PC-3 (cell line): ENCODE results near the gene BOLA3. TPM values are rescaled to one million over a fixed set of nuclear protein-coding genes. Genes with fewer than 3 reads are reported as not detected.
"Not testable (repeated sequence)": the region's sequence is repeated elsewhere in the genome, so short reads cannot be mapped to it uniquely, and the experiment has no call there.

Experiments used
- ATAC-seq: fragments of 200-7000 bp; cut with Tn5 transposase; 2 replicates; pipeline ENCODE4 v1.9.1; 2020; ENCODE audit warnings: mild to moderate bottlenecking, moderate library complexity
- BruUV-seq: library from RNA; stranded (reverse); fragments of 400-500 nt; replicated peaks from 2 replicates; lab custom pipeline; 2021; lab: Mats Ljungman, UMichigan
- CTCF ChIA-PET: fragments of 300-600 bp; sonication (Branson Sonifier 250); formaldehyde crosslinking; loops from one replicate; lab custom pipeline; 2022; ENCODE audit warnings: antibody characterized with exemption; lab: Charles Lee
- POLR2A ChIA-PET: fragments of 300-600 bp; sonication (Branson Sonifier 250); formaldehyde crosslinking; loops from one replicate; lab custom pipeline; 2022; ENCODE audit warnings: antibody characterized with exemption; ENCODE audit not compliant: unreplicated experiment; lab: Charles Lee
- DNase-seq: peaks from one replicate; pipeline ENCODE4 v3.0.0-alpha.2; 2015
- H2AFZ ChIP-seq: fragments of 300-600 bp; sonication (generic); 2 replicates; pipeline ENCODE4 v1.6.0; 2016; ENCODE audit warnings: antibody characterized with exemption, low read length
- H3F3A ChIP-seq: fragments of 300-600 bp; sonication (generic); one replicate; pipeline ENCODE4 v1.6.0; 2017; ENCODE audit warnings: antibody characterized with exemption, low read length, control low read depth, mild to moderate bottlenecking; ENCODE audit not compliant: unreplicated experiment
- H3K27ac ChIP-seq: fragments of 300-600 bp; sonication (generic); 2 replicates; pipeline ENCODE4 v1.5.1; 2016; ENCODE audit warnings: mild to moderate bottlenecking, low read length
- H3K27me3 ChIP-seq: fragments of 300-600 bp; sonication (generic); 2 replicates; pipeline ENCODE4 v1.6.1; 2016; ENCODE audit warnings: low read length, mixed read lengths
- H3K36me3 ChIP-seq: fragments of 300-600 bp; sonication (generic); 2 replicates; pipeline ENCODE4 v1.6.1; 2016; ENCODE audit warnings: low read depth, mixed run types, low read length, mixed read lengths
- H3K4me1 ChIP-seq: fragments of 300-600 bp; sonication (generic); 2 replicates; pipeline ENCODE4 v1.5.1; 2016; ENCODE audit warnings: low read length; ENCODE audit not compliant: insufficient read depth
- H3K4me2 ChIP-seq: fragments of 300-600 bp; sonication (generic); 2 replicates; pipeline ENCODE4 v1.6.0; 2016; ENCODE audit warnings: low read length
- H3K4me3 ChIP-seq: fragments of 300-600 bp; sonication (generic); 2 replicates; pipeline ENCODE4 v1.5.1; 2016; ENCODE audit warnings: mild to moderate bottlenecking, low read length, mixed read lengths
- H3K79me2 ChIP-seq: fragments of 300-600 bp; sonication (generic); 2 replicates; pipeline ENCODE4 v1.6.1; 2017; ENCODE audit warnings: low read length, mixed read lengths
- H3K9ac ChIP-seq: fragments of 300-600 bp; sonication (generic); 2 replicates; pipeline ENCODE4 v1.6.0; 2016; ENCODE audit warnings: mild to moderate bottlenecking, low read length
- H3K9me2 ChIP-seq: fragments of 300-600 bp; sonication (generic); replicated peaks from 2 replicates; pipeline ENCODE4 v1.6.1; 2016; ENCODE audit warnings: mixed run types, low read length, mixed read lengths
- H3K9me3 ChIP-seq: fragments of 300-600 bp; sonication (generic); 2 replicates; pipeline ENCODE4 v1.6.1; 2016; ENCODE audit warnings: low read length, mixed read lengths
- H4K20me1 ChIP-seq: fragments of 300-600 bp; sonication (generic); 2 replicates; pipeline ENCODE4 v1.6.1; 2016; ENCODE audit warnings: low read length, mixed read lengths
- CTCF ChIP-seq: fragments of 300-600 bp; sonication (generic); conservative IDR thresholded peaks from 2 replicates; pipeline ENCODE4 v1.5.1; 2017; ENCODE audit warnings: antibody characterized with exemption, low read depth, mild to moderate bottlenecking, low read length
- EZH2 ChIP-seq: fragments of 300-600 bp; sonication (generic); IDR thresholded peaks from one replicate; pipeline ENCODE4 v1.6.1; 2017; ENCODE audit warnings: antibody characterized with exemption, mild to moderate bottlenecking, low read length; ENCODE audit not compliant: unreplicated experiment
- EZH2phosphoT487 ChIP-seq: fragments of 300-600 bp; sonication (generic); IDR thresholded peaks from 2 replicates; pipeline ENCODE4 v1.6.1; 2018; ENCODE audit warnings: mild to moderate bottlenecking, antibody characterized with exemption, low read length, borderline replicate concordance
- intact Hi-C: fragments of 100-400 bp; cut with micrococcal nuclease; formaldehyde crosslinking; loops from 2 replicates; pipeline ENCODE4 v1.9.0; 2023
- total RNA-seq: library from RNA; depleted of rRNA; stranded (reverse); fragments of >200 nt; gene quantifications from 2 replicates; pipeline ENCODE4 v1.2.3, GENCODE V29; 2014

The BOLA3 gene
- total RNA-seq, 1 experiment from 2014 or later = 104 TPM

- H2AFZ ChIP-seq = no peak overlapping the region
- CTCF ChIA-PET = no interaction called here
- peak; percentile 55; the same call in 1 of the 2 replicates for ATAC-seq
Measured at GRCh38 chr2:74130211-74130995, 17.3 kb downstream of the BOLA3 start.

GRCh38 chr2:74128206-74128605 lies 19.5 kb downstream of the BOLA3 start:
- peaks cover 6% of the 10 kb centered on the region; the same call in 1 of the 2 replicates for H3K4me1 ChIP-seq
- H3K79me2 ChIP-seq = no peaks in the 10 kb centered on the region
- H2AFZ ChIP-seq = no peak overlapping the region
- no peaks in the 10 kb centered on the region for H3K9me3 ChIP-seq
- no peak overlapping the region for H3K4me2 ChIP-seq
- H3K4me3 ChIP-seq = no peak overlapping the region
- H3K9ac ChIP-seq = no peak overlapping the region
- ChIA-PET CTCF (interaction anchor here (0.6 kb wide), 1 partner anchor 362 kb away, joined by 3 read pairs; no protein-coding TSS in a partner anchor), POLR2A (no interaction called here)
- no peaks in the 10 kb centered on the region for H3K36me3 ChIP-seq
- BruUV-seq = no TSS peak
- intact Hi-C loops = no loop called here
- no peak overlapping the region for H3K27ac ChIP-seq
- H3K27me3 ChIP-seq = no peaks in the 10 kb centered on the region
- H4K20me1 ChIP-seq = no peaks in the 10 kb centered on the region
- ATAC-seq = no peak
- no peak for TF ChIP-seq EZH2phosphoT487
- TF ChIP-seq CTCF = no peak
- H3K9me2 ChIP-seq = no peaks in the 10 kb centered on the region
- no peaks in the 10 kb centered on the region for H3F3A ChIP-seq
- DNase-seq = no peak

More at GRCh38 chr2:74130211-74130995, 17.3 kb downstream of the BOLA3 start:
- H3K4me2 ChIP-seq = no peak overlapping the region
- BruUV-seq = no TSS peak
- no peak overlapping the region for H3K27ac ChIP-seq
- DNase-seq = peak; percentile 51
- peaks cover 6% of the 10 kb centered on the region; the same call in 1 of the 2 replicates for H3K4me1 ChIP-seq
- H3K9me3 ChIP-seq = no peaks in the 10 kb centered on the region
- no peaks in the 10 kb centered on the region for H3K9me2 ChIP-seq
- no peaks in the 10 kb centered on the region for H4K20me1 ChIP-seq
- no peaks in the 10 kb centered on the region for H3F3A ChIP-seq
- H3K36me3 ChIP-seq = peaks cover 9% of the 10 kb centered on the region; the same call in 1 of the 2 replicates
- POLR2A ChIA-PET = no interaction called here
- intact Hi-C loops = no loop called here
- no peaks in the 10 kb centered on the region for H3K79me2 ChIP-seq
- TF ChIP-seq EZH2 (no peak), EZH2phosphoT487 (no peak), CTCF (no peak)
- no peak overlapping the region for H3K9ac ChIP-seq
- H3K4me3 ChIP-seq = no peak overlapping the region
- H3K27me3 ChIP-seq = no peaks in the 10 kb centered on the region

GRCh38 chr2:74123955-74124354 lies 23.8 kb downstream of the BOLA3 start:
- BruUV-seq, H3K9me2 ChIP-seq, H4K20me1 ChIP-seq, H3K27me3 ChIP-seq, intact Hi-C loops, H3F3A ChIP-seq, H3K79me2 ChIP-seq, H3K4me2 ChIP-seq, H3K9me3 ChIP-seq, ATAC-seq, H3K4me1 ChIP-seq, H3K27ac ChIP-seq, H3K4me3 ChIP-seq, H2AFZ ChIP-seq, DNase-seq, H3K9ac ChIP-seq, CTCF ChIA-PET, POLR2A ChIA-PET, H3K36me3 ChIP-seq: not testable (repeated sequence)

- H3F3A ChIP-seq, DNase-seq, H3K4me2 ChIP-seq, BruUV-seq, H2AFZ ChIP-seq, H4K20me1 ChIP-seq, H3K79me2 ChIP-seq, H3K4me1 ChIP-seq, H3K9ac ChIP-seq, ATAC-seq, H3K27me3 ChIP-seq, POLR2A ChIA-PET, intact Hi-C loops, CTCF ChIA-PET, H3K9me3 ChIP-seq, H3K9me2 ChIP-seq, H3K4me3 ChIP-seq, H3K36me3 ChIP-seq, H3K27ac ChIP-seq: not testable (repeated sequence)
Measured at GRCh38 chr2:74121846-74122245, 25.9 kb downstream of the BOLA3 start.
